GM23248 (cell line): ENCODE data around the gene PRKACB. TPM values are rescaled to one million over a fixed set of nuclear protein-coding genes. Genes with fewer than 3 reads are reported as not detected.

Experiments
- DNase-seq: peaks from one replicate; pipeline ENCODE4 v3.0.0-alpha.2; 2015
- H2AFZ ChIP-seq: fragments of 200-600 bp; sonication (generic); 2 replicates; pipeline ENCODE4 v1.6.1; 2016; ENCODE audit warnings: antibody characterized with exemption
- H3F3A ChIP-seq: fragments of 200-600 bp; sonication (generic); 2 replicates; pipeline ENCODE4 v1.6.1; 2016; ENCODE audit warnings: mild to moderate bottlenecking, antibody characterized with exemption, mixed run types; ENCODE audit not compliant: insufficient read depth
- H3K27ac ChIP-seq: fragments of 200-600 bp; sonication (generic); 2 replicates; pipeline ENCODE4 v1.5.1; 2016; ENCODE audit warnings: mild to moderate bottlenecking
- H3K27me3 ChIP-seq: fragments of 200-600 bp; sonication (generic); replicated peaks from 2 replicates; pipeline ENCODE4 v1.6.1; 2016; ENCODE audit warnings: mild to moderate bottlenecking; ENCODE audit not compliant: insufficient read depth
- H3K36me3 ChIP-seq: fragments of 200-600 bp; sonication (generic); 2 replicates; pipeline ENCODE4 v1.6.1; 2016; ENCODE audit warnings: low read depth, mild to moderate bottlenecking
- H3K4me1 ChIP-seq: fragments of 200-600 bp; sonication (generic); 2 replicates; pipeline ENCODE4 v1.6.1; 2016; ENCODE audit warnings: mild to moderate bottlenecking; ENCODE audit not compliant: insufficient read depth
- H3K4me2 ChIP-seq: fragments of 200-600 bp; sonication (generic); one replicate; pipeline ENCODE4 v1.6.1; 2016; ENCODE audit warnings: mild to moderate bottlenecking; ENCODE audit not compliant: unreplicated experiment
- H3K4me3 ChIP-seq: fragments of 200-600 bp; sonication (generic); 2 replicates; pipeline ENCODE4 v1.5.1; 2016; ENCODE audit warnings: mild to moderate bottlenecking
- H3K79me2 ChIP-seq: fragments of 200-600 bp; sonication (generic); 2 replicates; pipeline ENCODE4 v1.6.1; 2016; ENCODE audit warnings: mild to moderate bottlenecking; ENCODE audit not compliant: insufficient read depth
- H3K9ac ChIP-seq: fragments of 200-600 bp; sonication (generic); 2 replicates; pipeline ENCODE4 v1.6.1; 2016; ENCODE audit warnings: mild to moderate bottlenecking
- H3K9me2 ChIP-seq: fragments of 200-600 bp; sonication (generic); 2 replicates; pipeline ENCODE4 v1.6.1; 2016; ENCODE audit warnings: mixed run types, mild to moderate bottlenecking, moderate library complexity; ENCODE audit not compliant: insufficient read depth
- H3K9me3 ChIP-seq: fragments of 200-600 bp; sonication (generic); one replicate; pipeline ENCODE4 v1.6.1; 2017; ENCODE audit warnings: low read depth
- H4K20me1 ChIP-seq: fragments of 200-600 bp; sonication (generic); 2 replicates; pipeline ENCODE4 v1.6.0; 2016; ENCODE audit not compliant: insufficient read depth
- EZH2 ChIP-seq: fragments of 200-600 bp; sonication (generic); IDR thresholded peaks from 2 replicates; pipeline ENCODE4 v1.6.1; 2018; ENCODE audit warnings: antibody characterized with exemption, mild to moderate bottlenecking; ENCODE audit not compliant: insufficient read depth, poor library complexity, severe bottlenecking
- EZH2phosphoT487 ChIP-seq: fragments of 200-600 bp; sonication (generic); IDR thresholded peaks from 2 replicates; pipeline ENCODE4 v1.6.1; 2018; ENCODE audit warnings: antibody characterized with exemption, moderate library complexity, mild to moderate bottlenecking, low read depth; ENCODE audit not compliant: insufficient read depth
- WGBS, 2 experiments: methylation state at CpG; one replicate each; pipeline ENCODE4 v1.1.6; 2015 to 2017; ENCODE audit warnings: low lambda C conversion rate in 2 of 2, low coverage in 1 of 2; ENCODE audit errors: missing lambda C conversion rate in 2 of 2; 5-methylcytosine and 5-hydroxymethylcytosine counted together
- in situ Hi-C: fragments of 300-500 bp; cut with MboI; formaldehyde crosslinking; loops from 2 replicates; pipeline ENCODE4 v1.15.0; 2020
- polyA plus RNA-seq: library from polyadenylated mRNA; unstranded; fragments of >200 nt; fragmentation: Nextera tagmentation; extraction: Ambion mirVana; gene quantifications from 2 replicates; pipeline ENCODE4 v1.2.1, GENCODE V29; 2016
- total RNA-seq: library from RNA; depleted of rRNA; stranded (reverse); fragments of >200 nt; shearing (Covaris generic); gene quantifications from 2 replicates; pipeline ENCODE4 v1.2.3, GENCODE V29; 2014

PRKACB gene
- total and polyA plus RNA-seq, 2 experiments from 2014 or later = 23.9 to 25.6 TPM

GRCh38 chr1:84253891-84254290, 109.8 kb downstream of the PRKACB start:
- H3K79me2 ChIP-seq = no peaks in the 10 kb centered on the region
- TF ChIP-seq EZH2phosphoT487 (no peak), EZH2 (no peak)
- in situ Hi-C loops = no loop called here
- no peak overlapping the region for H3K4me3 ChIP-seq
- no peak overlapping the region for H2AFZ ChIP-seq
- H3F3A ChIP-seq = peaks cover 15% of the 10 kb centered on the region
- peak overlapping the region; percentile 30 for H3K27ac ChIP-seq
- DNase-seq = peak; percentile 95
- H3K4me1 ChIP-seq = peaks cover 23% of the 10 kb centered on the region
- H3K27me3 ChIP-seq = no peaks in the 10 kb centered on the region
- H3K9me2 ChIP-seq = no peaks in the 10 kb centered on the region
- peak overlapping the region; percentile 35 for H3K4me2 ChIP-seq
- 3 to 6% methylated on average over 4 of the region's 4 CpGs for WGBS, 2 experiments
- H3K9ac ChIP-seq = no peak overlapping the region
- no peaks in the 10 kb centered on the region for H3K9me3 ChIP-seq
- no peaks in the 10 kb centered on the region for H3K36me3 ChIP-seq
- no peaks in the 10 kb centered on the region for H4K20me1 ChIP-seq

GRCh38 chr1:84254703-84255238, 110.7 kb downstream of the PRKACB start:
- in situ Hi-C loops = no loop called here
- no peaks in the 10 kb centered on the region for H3K27me3 ChIP-seq
- H3K36me3 ChIP-seq = no peaks in the 10 kb centered on the region
- H3K79me2 ChIP-seq = no peaks in the 10 kb centered on the region
- no peaks in the 10 kb centered on the region for H3K9me3 ChIP-seq
- no peak overlapping the region for H3K4me2 ChIP-seq
- 97 to 98% methylated on average over 2 of the region's 2 CpGs for WGBS, 2 experiments
- no peak overlapping the region for H3K9ac ChIP-seq
- TF ChIP-seq EZH2phosphoT487 = no peak
- no peak for TF ChIP-seq EZH2
- DNase-seq = no peak
- peaks cover 23% of the 10 kb centered on the region for H3K4me1 ChIP-seq
- H2AFZ ChIP-seq = no peak overlapping the region
- H4K20me1 ChIP-seq = no peaks in the 10 kb centered on the region
- no peak overlapping the region for H3K4me3 ChIP-seq
- H3K27ac ChIP-seq = no peak overlapping the region
- peaks cover 15% of the 10 kb centered on the region for H3F3A ChIP-seq
- no peaks in the 10 kb centered on the region for H3K9me2 ChIP-seq

- Histone ChIP-seq H3K9ac (no peak overlapping the region), H3K79me2 (no peaks in the 10 kb centered on the region)
Observed at GRCh38 chr1:84255582-84255981, 111.5 kb downstream of the PRKACB start.

GRCh38 chr1:84257617-84258016, 113.5 kb downstream of the PRKACB start:
- Histone ChIP-seq H3K79me2 (no peaks in the 10 kb centered on the region), H3K9ac (no peak overlapping the region), H2AFZ (no peak overlapping the region), H3K27ac (no peak overlapping the region), H4K20me1 (no peaks in the 10 kb centered on the region), H3K9me2 (no peaks in the 10 kb centered on the region), H3K27me3 (no peaks in the 10 kb centered on the region), H3F3A (peaks cover 13% of the 10 kb centered on the region), H3K4me2 (no peak overlapping the region), H3K36me3 (no peaks in the 10 kb centered on the region), H3K4me1 (peaks cover 20% of the 10 kb centered on the region), H3K4me3 (no peak overlapping the region), H3K9me3 (no peaks in the 10 kb centered on the region)
- WGBS, 2 experiments = 48 to 52% methylated on average over 2 of the region's 2 CpGs
- no peak for DNase-seq
- in situ Hi-C loops = no loop called here
- TF ChIP-seq EZH2 (no peak), EZH2phosphoT487 (no peak)

More at GRCh38 chr1:84255582-84255981, 111.5 kb downstream of the PRKACB start:
- no peak overlapping the region for H3K27ac ChIP-seq
- no peaks in the 10 kb centered on the region for H3K9me3 ChIP-seq
- H3F3A ChIP-seq = peaks cover 15% of the 10 kb centered on the region
- H3K4me2 ChIP-seq = no peak overlapping the region
- no peaks in the 10 kb centered on the region for H3K27me3 ChIP-seq
- in situ Hi-C loops = no loop called here
- no peaks in the 10 kb centered on the region for H3K36me3 ChIP-seq
- H3K9me2 ChIP-seq = no peaks in the 10 kb centered on the region
- TF ChIP-seq EZH2phosphoT487 (no peak), EZH2 (no peak)
- no peak overlapping the region for H3K4me3 ChIP-seq
- H3K4me1 ChIP-seq = peaks cover 23% of the 10 kb centered on the region
- DNase-seq = no peak
- no peaks in the 10 kb centered on the region for H4K20me1 ChIP-seq
- no peak overlapping the region for H2AFZ ChIP-seq

- in situ Hi-C loops = no loop called here
- WGBS, 2 experiments = 93 to 97% methylated on average over 2 of the region's 2 CpGs
- no peak overlapping the region for H3K4me3 ChIP-seq
Observed at GRCh38 chr1:84259376-84259775, 115.3 kb downstream of the PRKACB start.

More at GRCh38 chr1:84259376-84259775, 115.3 kb downstream of the PRKACB start:
- H2AFZ ChIP-seq = no peak overlapping the region
- no peak overlapping the region for H3K4me2 ChIP-seq
- H3K9me2 ChIP-seq = no peaks in the 10 kb centered on the region
- no peaks in the 10 kb centered on the region for H3K36me3 ChIP-seq
- TF ChIP-seq EZH2 (no peak), EZH2phosphoT487 (no peak)
- H3F3A ChIP-seq = no peaks in the 10 kb centered on the region
- H3K27me3 ChIP-seq = no peaks in the 10 kb centered on the region
- H3K9me3 ChIP-seq = no peaks in the 10 kb centered on the region
- H3K79me2 ChIP-seq = no peaks in the 10 kb centered on the region
- no peak overlapping the region for H3K27ac ChIP-seq
- DNase-seq = no peak
- peaks cover 3% of the 10 kb centered on the region; the same call in 1 of the 2 replicates for H3K4me1 ChIP-seq
- H4K20me1 ChIP-seq = no peaks in the 10 kb centered on the region
- H3K9ac ChIP-seq = no peak overlapping the region
